HEK293 (cell line): ENCODE measurements around the gene FGD6.

Source experiments
- HOXC10 ChIP-seq: sonication (generic); formaldehyde crosslinking; IDR thresholded peaks from 2 replicates; pipeline ENCODE4 v1.8.1; 2023; ENCODE audit warnings: mild to moderate bottlenecking, missing genetic modification reagents
- TCF7L2 ChIP-seq: IDR thresholded peaks from 2 replicates; pipeline ENCODE4 v1.6.1; 2011; ENCODE audit warnings: low read depth, mild to moderate bottlenecking, inconsistent platforms, low read length, moderate library complexity, borderline replicate concordance
- YY1 ChIP-seq: fragments of 450-650 bp; formaldehyde crosslinking; IDR thresholded peaks from 2 replicates; pipeline ENCODE4 v1.5.1; 2018; ENCODE audit warnings: missing biosample characterization, missing genetic modification characterization
- ZBTB21 ChIP-seq: fragments of 450-650 bp; formaldehyde crosslinking; IDR thresholded peaks from 2 replicates; pipeline ENCODE4 v1.5.1; 2017; ENCODE audit warnings: missing biosample characterization, missing genetic modification characterization
- ZBTB8A ChIP-seq: fragments of 450-650 bp; formaldehyde crosslinking; IDR thresholded peaks from 2 replicates; pipeline ENCODE4 v1.5.1; 2016; ENCODE audit warnings: missing biosample characterization, missing genetic modification characterization
- ZNF121 ChIP-seq: fragments of 450-650 bp; formaldehyde crosslinking; IDR thresholded peaks from 2 replicates; pipeline ENCODE4 v1.5.1; 2016; ENCODE audit warnings: missing biosample characterization, missing genetic modification characterization
- ZNF155 ChIP-seq: fragments of 450-650 bp; formaldehyde crosslinking; IDR thresholded peaks from 2 replicates; pipeline ENCODE4 v1.5.1; 2016; ENCODE audit warnings: missing biosample characterization, missing genetic modification characterization
- ZNF623 ChIP-seq: fragments of 450-650 bp; formaldehyde crosslinking; IDR thresholded peaks from 2 replicates; pipeline ENCODE4 v1.5.1; 2016; ENCODE audit warnings: missing biosample characterization, missing genetic modification characterization
- TF ChIP-seq, protein P1 (sequence below): fragments of 450-650 bp; formaldehyde crosslinking; IDR thresholded peaks from 2 replicates; pipeline ENCODE4 v1.5.1; 2016; ENCODE audit warnings: missing biosample characterization, missing genetic modification characterization
- TF ChIP-seq, protein P2 (sequence below): fragments of 450-650 bp; formaldehyde crosslinking; conservative IDR thresholded peaks from 2 replicates; pipeline ENCODE4 v1.5.1; 2016; ENCODE audit warnings: low read depth, missing biosample characterization, missing genetic modification characterization
- TF ChIP-seq, protein P3 (sequence below): fragments of 450-650 bp; formaldehyde crosslinking; IDR thresholded peaks from 2 replicates; pipeline ENCODE4 v1.5.1; 2016; ENCODE audit warnings: missing biosample characterization, missing genetic modification characterization, low read depth

DNA sequence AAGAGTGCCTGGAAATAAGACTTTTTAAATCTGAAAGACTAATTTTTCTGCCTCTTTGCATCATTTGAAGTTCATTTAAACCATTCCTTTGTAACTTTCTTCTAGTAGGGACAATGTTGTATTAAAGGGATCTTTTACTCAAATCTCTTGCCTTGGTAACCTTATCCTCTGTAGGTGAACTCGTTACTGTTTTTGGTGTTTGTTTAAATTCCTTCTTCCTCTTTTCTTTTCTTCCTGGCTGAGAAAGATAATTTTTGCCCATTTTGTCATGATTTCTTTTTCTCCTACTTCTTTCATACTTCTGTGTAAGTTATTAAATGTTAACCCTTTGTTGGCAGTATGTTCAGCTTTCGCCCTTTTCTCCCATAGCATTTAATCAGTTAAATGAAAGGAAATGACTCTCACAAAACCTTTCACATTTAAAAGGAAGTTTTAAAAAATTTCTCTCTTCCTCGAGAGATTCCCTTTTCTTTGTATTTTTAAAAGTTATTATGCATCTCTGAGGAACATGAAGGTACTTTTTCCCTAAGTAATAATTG lies 10.6 kb upstream of the FGD6 start:
- TF ChIP-seq, protein P1, sequence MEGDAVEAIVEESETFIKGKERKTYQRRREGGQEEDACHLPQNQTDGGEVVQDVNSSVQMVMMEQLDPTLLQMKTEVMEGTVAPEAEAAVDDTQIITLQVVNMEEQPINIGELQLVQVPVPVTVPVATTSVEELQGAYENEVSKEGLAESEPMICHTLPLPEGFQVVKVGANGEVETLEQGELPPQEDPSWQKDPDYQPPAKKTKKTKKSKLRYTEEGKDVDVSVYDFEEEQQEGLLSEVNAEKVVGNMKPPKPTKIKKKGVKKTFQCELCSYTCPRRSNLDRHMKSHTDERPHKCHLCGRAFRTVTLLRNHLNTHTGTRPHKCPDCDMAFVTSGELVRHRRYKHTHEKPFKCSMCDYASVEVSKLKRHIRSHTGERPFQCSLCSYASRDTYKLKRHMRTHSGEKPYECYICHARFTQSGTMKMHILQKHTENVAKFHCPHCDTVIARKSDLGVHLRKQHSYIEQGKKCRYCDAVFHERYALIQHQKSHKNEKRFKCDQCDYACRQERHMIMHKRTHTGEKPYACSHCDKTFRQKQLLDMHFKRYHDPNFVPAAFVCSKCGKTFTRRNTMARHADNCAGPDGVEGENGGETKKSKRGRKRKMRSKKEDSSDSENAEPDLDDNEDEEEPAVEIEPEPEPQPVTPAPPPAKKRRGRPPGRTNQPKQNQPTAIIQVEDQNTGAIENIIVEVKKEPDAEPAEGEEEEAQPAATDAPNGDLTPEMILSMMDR = no peak
- TF ChIP-seq, protein P2, sequence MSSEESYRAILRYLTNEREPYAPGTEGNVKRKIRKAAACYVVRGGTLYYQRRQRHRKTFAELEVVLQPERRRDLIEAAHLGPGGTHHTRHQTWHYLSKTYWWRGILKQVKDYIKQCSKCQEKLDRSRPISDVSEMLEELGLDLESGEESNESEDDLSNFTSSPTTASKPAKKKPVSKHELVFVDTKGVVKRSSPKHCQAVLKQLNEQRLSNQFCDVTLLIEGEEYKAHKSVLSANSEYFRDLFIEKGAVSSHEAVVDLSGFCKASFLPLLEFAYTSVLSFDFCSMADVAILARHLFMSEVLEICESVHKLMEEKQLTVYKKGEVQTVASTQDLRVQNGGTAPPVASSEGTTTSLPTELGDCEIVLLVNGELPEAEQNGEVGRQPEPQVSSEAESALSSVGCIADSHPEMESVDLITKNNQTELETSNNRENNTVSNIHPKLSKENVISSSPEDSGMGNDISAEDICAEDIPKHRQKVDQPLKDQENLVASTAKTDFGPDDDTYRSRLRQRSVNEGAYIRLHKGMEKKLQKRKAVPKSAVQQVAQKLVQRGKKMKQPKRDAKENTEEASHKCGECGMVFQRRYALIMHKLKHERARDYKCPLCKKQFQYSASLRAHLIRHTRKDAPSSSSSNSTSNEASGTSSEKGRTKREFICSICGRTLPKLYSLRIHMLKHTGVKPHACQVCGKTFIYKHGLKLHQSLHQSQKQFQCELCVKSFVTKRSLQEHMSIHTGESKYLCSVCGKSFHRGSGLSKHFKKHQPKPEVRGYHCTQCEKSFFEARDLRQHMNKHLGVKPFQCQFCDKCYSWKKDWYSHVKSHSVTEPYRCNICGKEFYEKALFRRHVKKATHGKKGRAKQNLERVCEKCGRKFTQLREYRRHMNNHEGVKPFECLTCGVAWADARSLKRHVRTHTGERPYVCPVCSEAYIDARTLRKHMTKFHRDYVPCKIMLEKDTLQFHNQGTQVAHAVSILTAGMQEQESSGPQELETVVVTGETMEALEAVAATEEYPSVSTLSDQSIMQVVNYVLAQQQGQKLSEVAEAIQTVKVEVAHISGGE = no peak
- no peak for TF ChIP-seq YY1 (tag by site-specific recombination)
- TF ChIP-seq, protein P3, sequence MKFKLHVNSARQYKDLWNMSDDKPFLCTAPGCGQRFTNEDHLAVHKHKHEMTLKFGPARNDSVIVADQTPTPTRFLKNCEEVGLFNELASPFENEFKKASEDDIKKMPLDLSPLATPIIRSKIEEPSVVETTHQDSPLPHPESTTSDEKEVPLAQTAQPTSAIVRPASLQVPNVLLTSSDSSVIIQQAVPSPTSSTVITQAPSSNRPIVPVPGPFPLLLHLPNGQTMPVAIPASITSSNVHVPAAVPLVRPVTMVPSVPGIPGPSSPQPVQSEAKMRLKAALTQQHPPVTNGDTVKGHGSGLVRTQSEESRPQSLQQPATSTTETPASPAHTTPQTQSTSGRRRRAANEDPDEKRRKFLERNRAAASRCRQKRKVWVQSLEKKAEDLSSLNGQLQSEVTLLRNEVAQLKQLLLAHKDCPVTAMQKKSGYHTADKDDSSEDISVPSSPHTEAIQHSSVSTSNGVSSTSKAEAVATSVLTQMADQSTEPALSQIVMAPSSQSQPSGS (tag by site-specific recombination) = no peak
- TF ChIP-seq ZNF623 = no peak
- TF ChIP-seq ZNF121 (tag by site-specific recombination) = no peak
- TF ChIP-seq HOXC10 (CRISPR knock-in tag) = no peak
- no peak for TF ChIP-seq ZBTB21
- TF ChIP-seq ZNF155 (tag by site-specific recombination) = no peak
- no peak for TF ChIP-seq ZBTB8A (tag by site-specific recombination)
- TF ChIP-seq TCF7L2 = no peak
